ENCODE data around the gene HLCS. TPM values are rescaled to one million over a fixed set of nuclear protein-coding genes. Genes with fewer than 3 reads are reported as not detected.

HLCS gene
- total RNA-seq, 1 experiment from 2014 or later, result 12.7 TPM

- WGBS (ENCODE audit: extremely low coverage, insufficient read length, low lambda C conversion rate), result no CpG with 5 or more reads among the region's 8 CpGs
- Mint-ChIP-seq H3K27me3 (ENCODE audit: low read depth) (no peaks in the 10 kb centered on the region), H3K9me3 (no peaks in the 10 kb centered on the region), H3K27ac (no peak overlapping the region), H3K4me3 (no peak overlapping the region), H3K4me1 (peaks cover 14 to 15% of the 10 kb centered on the region in 2 experiments), H3K36me3 (ENCODE audit: insufficient read depth in 1 of 3, low read depth in 3 of 3) (peaks cover 4 to 9% (median 9%) of the 10 kb centered on the region in 3 experiments; a peak in 6 of 7 replicates)
- Histone ChIP-seq H3K79me2 (ENCODE audit: insufficient read depth, low read length) (no peaks in the 10 kb centered on the region), H2BK12ac (ENCODE audit: insufficient read length, low read depth, low read length) (no peak overlapping the region), H3K4me1 (ENCODE audit: insufficient read depth, low read length) (no peaks in the 10 kb centered on the region; the same call in 1 of the 2 replicates), H3K27ac (ENCODE audit: insufficient read length, low read depth, low read length) (no peak overlapping the region), H2BK5ac (ENCODE audit: insufficient read length, low read length) (no peak overlapping the region), H4K8ac (replicated peaks; ENCODE audit: insufficient read length, low read depth, low read length) (no peak overlapping the region), H4K20me1 (ENCODE audit: control insufficient read depth, insufficient read depth, insufficient read length) (no peaks in the 10 kb centered on the region), H3K23ac (ENCODE audit: insufficient read length, low read depth, low read length) (no peak overlapping the region), H2BK20ac (ENCODE audit: low read depth, low read length, poor library complexity, severe bottlenecking) (no peak overlapping the region), H3K79me1 (ENCODE audit: insufficient read depth, low read depth, low read length, poor library complexity, severe bottlenecking) (no peaks in the 10 kb centered on the region), H2AK5ac (ENCODE audit: insufficient read length, low read length) (no peak overlapping the region), H2BK15ac (ENCODE audit: low read depth, low read length) (no peak overlapping the region), H3T11ph (ENCODE audit: low read length) (no peak overlapping the region), H3K23me2 (ENCODE audit: insufficient read length, low read depth, low read length, poor library complexity, severe bottlenecking) (no peaks in the 10 kb centered on the region), H3K27me3 (ENCODE audit: insufficient read depth, low read length) (no peaks in the 10 kb centered on the region), H3K9ac (ENCODE audit: extremely low read depth, insufficient read length, low read length) (no peak overlapping the region), H3K18ac (ENCODE audit: insufficient read length, low read depth, low read length) (no peak overlapping the region), H4K91ac (ENCODE audit: insufficient read length, low read depth, low read length) (no peak overlapping the region), H3K56ac (ENCODE audit: insufficient read length, low read depth, low read length) (no peak overlapping the region), H2AFZ (ENCODE audit: low read length) (no peak overlapping the region), H3K14ac (ENCODE audit: insufficient read depth, low read length) (no peak overlapping the region), H3K4me2 (ENCODE audit: insufficient read depth, insufficient read length, low read length) (no peak overlapping the region), H2BK120ac (ENCODE audit: low read depth, low read length, poor library complexity, severe bottlenecking) (no peak overlapping the region), H3K4ac (ENCODE audit: low read depth, low read length) (no peak overlapping the region), H3K9me3 (ENCODE audit: control insufficient read depth, low read depth, low read length) (no peaks in the 10 kb centered on the region), H4K5ac (ENCODE audit: insufficient read length, low read depth, low read length) (no peak overlapping the region)
- no peak for TF ChIP-seq CTCF (conservative IDR thresholded peaks at IDR 0.05)
- DNase-seq, result no peak
Observed at GRCh38 chr21:36960676-36961284, 5.7 kb downstream of the HLCS start.

Measured in H9 (cell line).